WTC11 (cell line): Measurements from ENCODE around the gene NR1D1. TPM values are rescaled to one million over a fixed set of nuclear protein-coding genes. Genes with fewer than 3 reads are reported as not detected.

Experiments
- ATAC-seq: fragments of 200-7000 bp; cut with Tn5 transposase; 2 replicates; pipeline ENCODE4 v1.10.0; 2021; ENCODE audit warnings: mild to moderate bottlenecking, moderate library complexity
- CTCF ChIA-PET: fragments of 300-600 bp; sonication (Branson Sonifier 250); formaldehyde crosslinking; loops from one replicate; lab custom pipeline; 2021; ENCODE audit warnings: antibody characterized with exemption; lab: Charles Lee
- POLR2A ChIA-PET: fragments of 350-600 bp; sonication (Branson Sonifier 250); formaldehyde crosslinking; loops from one replicate; lab custom pipeline; 2021; ENCODE audit warnings: antibody characterized with exemption; lab: Charles Lee
- DNase-seq: peaks from one replicate; pipeline ENCODE4 v3.0.0; 2021; ENCODE audit warnings: low spot score
- H3K27ac Mint-ChIP-seq: 2 replicates; pipeline ENCODE4 v1.8.0; 2021; ENCODE audit warnings: mixed read lengths
- H3K27me3 Mint-ChIP-seq: 2 replicates; pipeline ENCODE4 v1.8.0; 2021; ENCODE audit warnings: low read depth, mild to moderate bottlenecking, moderate library complexity, mixed read lengths
- H3K36me3 Mint-ChIP-seq: 2 replicates; pipeline ENCODE4 v1.8.0; 2021; ENCODE audit warnings: mixed read lengths
- H3K4me1 Mint-ChIP-seq: 2 replicates; pipeline ENCODE4 v1.8.0; 2022; ENCODE audit warnings: mixed read lengths
- H3K4me3 Mint-ChIP-seq: 2 replicates; pipeline ENCODE4 v1.8.0; 2021; ENCODE audit warnings: mild to moderate bottlenecking, moderate library complexity, mixed read lengths
- H3K9me3 Mint-ChIP-seq: 2 replicates; pipeline ENCODE4 v1.8.0; 2021; ENCODE audit warnings: mixed read lengths
- ATF1 ChIP-seq: sonication (generic); formaldehyde crosslinking; IDR thresholded peaks from 2 replicates; pipeline ENCODE4 v1.8.1; 2023; ENCODE audit warnings: mild to moderate bottlenecking, moderate library complexity, missing genetic modification reagents
- CBFB ChIP-seq: sonication (generic); formaldehyde crosslinking; IDR thresholded peaks from 2 replicates; pipeline ENCODE4 v1.8.1; 2022; ENCODE audit warnings: mild to moderate bottlenecking, low read depth, missing genetic modification reagents
- E2F1 ChIP-seq: sonication (generic); formaldehyde crosslinking; IDR thresholded peaks from 2 replicates; pipeline ENCODE4 v1.8.0; 2022; ENCODE audit warnings: mild to moderate bottlenecking, missing genetic modification reagents
- ELF4 ChIP-seq: sonication (generic); formaldehyde crosslinking; IDR thresholded peaks from 2 replicates; pipeline ENCODE4 v1.8.1; 2022; ENCODE audit warnings: low read depth, mild to moderate bottlenecking, moderate library complexity, missing genetic modification reagents
- FOXP1 ChIP-seq: sonication (generic); formaldehyde crosslinking; IDR thresholded peaks from 2 replicates; pipeline ENCODE4 v1.8.0; 2022; ENCODE audit warnings: missing genetic modification reagents, mild to moderate bottlenecking, moderate library complexity, borderline replicate concordance
- FOXP4 ChIP-seq: sonication (generic); formaldehyde crosslinking; IDR thresholded peaks from 2 replicates; pipeline ENCODE4 v1.8.0; 2022; ENCODE audit warnings: mild to moderate bottlenecking, missing genetic modification reagents
- GABPB1 ChIP-seq: sonication (generic); formaldehyde crosslinking; IDR thresholded peaks from 2 replicates; pipeline ENCODE4 v1.8.1; 2023; ENCODE audit warnings: mild to moderate bottlenecking, missing genetic modification reagents
- PREB ChIP-seq: sonication (generic); formaldehyde crosslinking; IDR thresholded peaks from 2 replicates; pipeline ENCODE4 v1.8.1; 2022; ENCODE audit warnings: mild to moderate bottlenecking, missing genetic modification reagents, moderate library complexity, borderline replicate concordance
- RORB ChIP-seq: fragments of 250-450 bp; sonication (Bioruptor Pico); IDR thresholded peaks from 2 replicates; pipeline ENCODE4 v1.9.0; 2021; ENCODE audit warnings: mild to moderate bottlenecking
- TP53 ChIP-seq: sonication (generic); formaldehyde crosslinking; IDR thresholded peaks from 2 replicates; pipeline ENCODE4 v1.8.1; 2023; ENCODE audit warnings: mild to moderate bottlenecking, missing genetic modification reagents
- USF2 ChIP-seq: sonication (generic); formaldehyde crosslinking; IDR thresholded peaks from 2 replicates; pipeline ENCODE4 v1.8.1; 2023; ENCODE audit warnings: mild to moderate bottlenecking, missing genetic modification reagents, moderate library complexity
- ZNF121 ChIP-seq: sonication (generic); formaldehyde crosslinking; IDR thresholded peaks from 2 replicates; pipeline ENCODE4 v1.8.0; 2023; ENCODE audit warnings: missing genetic modification reagents
- ZNF232 ChIP-seq: sonication (generic); formaldehyde crosslinking; IDR thresholded peaks from 2 replicates; pipeline ENCODE4 v1.8.0; 2022; ENCODE audit warnings: mild to moderate bottlenecking, missing genetic modification reagents
- ZNF396 ChIP-seq: fragments of 250-450 bp; sonication (Bioruptor Pico); IDR thresholded peaks from 2 replicates; pipeline ENCODE4 v1.8.0; 2021; ENCODE audit warnings: mild to moderate bottlenecking, moderate library complexity, borderline replicate concordance
- ZNF423 ChIP-seq: fragments of 250-450 bp; sonication (Bioruptor Pico); IDR thresholded peaks from 2 replicates; pipeline ENCODE4 v2.1.2; 2022; ENCODE audit warnings: mild to moderate bottlenecking, moderate library complexity
- total RNA-seq: library from RNA; stranded (reverse); gene quantifications from 3 replicates; pipeline ENCODE4 v1.2.3, GENCODE V29; 2021
- TF ChIP-seq, protein P1 (sequence below): sonication (generic); formaldehyde crosslinking; IDR thresholded peaks from 2 replicates; pipeline ENCODE4 v1.8.1; 2023; ENCODE audit warnings: mild to moderate bottlenecking, moderate library complexity, missing genetic modification reagents
- TF ChIP-seq, protein P2 (sequence below): sonication (generic); formaldehyde crosslinking; IDR thresholded peaks from 2 replicates; pipeline ENCODE4 v1.8.0; 2022; ENCODE audit warnings: mild to moderate bottlenecking, missing genetic modification reagents
- TF ChIP-seq, protein P3 (sequence below): sonication (generic); formaldehyde crosslinking; IDR thresholded peaks from 2 replicates; pipeline ENCODE4 v1.8.0; 2023; ENCODE audit warnings: missing genetic modification reagents, mild to moderate bottlenecking, borderline replicate concordance
- TF ChIP-seq, protein P4 (sequence below): fragments of 250-450 bp; sonication (Bioruptor Pico); IDR thresholded peaks from 2 replicates; pipeline ENCODE4 v2.1.2; 2022; ENCODE audit warnings: mild to moderate bottlenecking, moderate library complexity

The NR1D1 gene
- total RNA-seq, 1 experiment from 2014 or later = 5.6 TPM

- CTCF ChIA-PET = interaction anchor here (0.6 to 11.2 kb wide), 16 partner anchors 8 to 441 kb away, joined by 3 to 252 read pairs (median 8); partner anchors contain the start of genes MSL1 and NR1D1
- TF ChIP-seq CBFB (CRISPR knock-in tag) = no peak
- TF ChIP-seq FOXP1 (CRISPR knock-in tag) = no peak
- TF ChIP-seq ELF4 = no peak
- no peak for TF ChIP-seq USF2 (CRISPR knock-in tag)
- no peak for TF ChIP-seq FOXP4
- TF ChIP-seq E2F1 (CRISPR knock-in tag) = no peak
- no peak for TF ChIP-seq ZNF423 (CRISPR knock-in tag)
- Mint-ChIP-seq H3K4me1 (peaks cover 65% of the 10 kb centered on the region), H3K9me3 (no peaks in the 10 kb centered on the region), H3K4me3 (peak overlapping the region; percentile 86), H3K27ac (no peak overlapping the region), H3K36me3 (no peaks in the 10 kb centered on the region), H3K27me3 (peaks cover 29% of the 10 kb centered on the region)
- no peak for ATAC-seq
- POLR2A ChIA-PET = interaction anchor here (0.8 to 1.1 kb wide), 6 partner anchors 9 to 47 kb away, joined by 3 to 5 read pairs (median 4); partner anchors contain the start of gene MED24
- DNase-seq = no peak
These were observed 36.4 kb downstream of the NR1D1 start for GRCh38 chr17:40063901-40064531.

DNA sequence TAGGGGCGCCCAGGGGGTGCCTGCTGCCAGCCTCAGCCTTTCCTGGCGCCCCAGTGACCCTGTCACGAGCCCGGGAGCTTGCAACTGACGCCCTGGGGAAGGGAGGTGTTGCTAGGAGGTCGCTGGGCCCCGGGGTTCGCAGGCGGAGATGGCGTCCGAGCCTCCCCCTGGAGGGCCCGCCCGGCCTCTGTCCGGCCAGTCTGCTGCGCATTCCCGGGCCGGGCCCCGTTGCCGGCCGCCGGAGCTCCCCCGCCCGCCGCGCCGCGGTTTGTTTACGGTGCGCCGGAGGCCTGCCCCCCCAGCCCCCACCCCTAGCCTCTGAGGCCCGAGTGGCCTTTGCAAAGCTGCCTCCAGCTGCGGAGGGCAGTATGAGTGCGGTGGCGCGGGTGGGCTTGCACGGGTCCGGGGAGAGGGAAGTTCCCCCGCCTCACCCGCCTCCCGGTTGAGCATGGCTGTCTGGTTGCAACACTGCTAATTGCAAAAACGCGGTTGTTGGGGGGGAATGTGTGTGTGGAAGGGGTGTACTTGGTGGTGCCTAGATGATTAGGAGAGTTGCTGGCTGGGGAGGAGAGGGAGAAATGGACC lies 37.1 kb downstream of the NR1D1 start:
- no peaks in the 10 kb centered on the region for H3K36me3 Mint-ChIP-seq
- H3K9me3 Mint-ChIP-seq = no peaks in the 10 kb centered on the region
- H3K4me3 Mint-ChIP-seq = peak overlapping the region; percentile 86
- DNase-seq (peak; percentile 59), ATAC-seq (peak; percentile 35)
- CTCF ChIA-PET = interaction anchor here (0.6 to 11.2 kb wide), 18 partner anchors 9 to 441 kb away, joined by 3 to 252 read pairs (median 7); partner anchors contain the start of genes MED24, MSL1 and NR1D1
- H3K27ac Mint-ChIP-seq = no peak overlapping the region
- POLR2A ChIA-PET = interaction anchor here (0.6 to 1.5 kb wide), 6 partner anchors 9 to 60 kb away, joined by 3 to 8 read pairs (median 4); partner anchors contain the start of gene MED24
- peaks cover 29% of the 10 kb centered on the region for H3K27me3 Mint-ChIP-seq
- H3K4me1 Mint-ChIP-seq = peaks cover 64% of the 10 kb centered on the region
- TF ChIP-seq RORB (CRISPR knock-in tag) = no peak
- no peak for TF ChIP-seq ATF1 (CRISPR knock-in tag)
- TF ChIP-seq, protein P1, sequence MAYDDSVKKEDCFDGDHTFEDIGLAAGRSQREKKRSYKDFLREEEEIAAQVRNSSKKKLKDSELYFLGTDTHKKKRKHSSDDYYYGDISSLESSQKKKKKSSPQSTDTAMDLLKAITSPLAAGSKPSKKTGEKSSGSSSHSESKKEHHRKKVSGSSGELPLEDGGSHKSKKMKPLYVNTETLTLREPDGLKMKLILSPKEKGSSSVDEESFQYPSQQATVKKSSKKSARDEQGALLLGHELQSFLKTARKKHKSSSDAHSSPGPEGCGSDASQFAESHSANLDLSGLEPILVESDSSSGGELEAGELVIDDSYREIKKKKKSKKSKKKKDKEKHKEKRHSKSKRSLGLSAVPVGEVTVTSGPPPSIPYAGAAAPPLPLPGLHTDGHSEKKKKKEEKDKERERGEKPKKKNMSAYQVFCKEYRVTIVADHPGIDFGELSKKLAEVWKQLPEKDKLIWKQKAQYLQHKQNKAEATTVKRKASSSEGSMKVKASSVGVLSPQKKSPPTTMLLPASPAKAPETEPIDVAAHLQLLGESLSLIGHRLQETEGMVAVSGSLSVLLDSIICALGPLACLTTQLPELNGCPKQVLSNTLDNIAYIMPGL = 0 out of 2 replicates have a peak, but pooled peaks have one; percentile 47
- no peak for TF ChIP-seq ZNF121 (CRISPR knock-in tag)
- TF ChIP-seq, protein P2, sequence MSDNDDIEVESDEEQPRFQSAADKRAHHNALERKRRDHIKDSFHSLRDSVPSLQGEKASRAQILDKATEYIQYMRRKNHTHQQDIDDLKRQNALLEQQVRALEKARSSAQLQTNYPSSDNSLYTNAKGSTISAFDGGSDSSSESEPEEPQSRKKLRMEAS (CRISPR knock-in tag) = peak; percentile 55; the same call in 1 of the 2 replicates
- no peak for TF ChIP-seq ZNF396 (CRISPR knock-in tag)
- TF ChIP-seq, protein P3, sequence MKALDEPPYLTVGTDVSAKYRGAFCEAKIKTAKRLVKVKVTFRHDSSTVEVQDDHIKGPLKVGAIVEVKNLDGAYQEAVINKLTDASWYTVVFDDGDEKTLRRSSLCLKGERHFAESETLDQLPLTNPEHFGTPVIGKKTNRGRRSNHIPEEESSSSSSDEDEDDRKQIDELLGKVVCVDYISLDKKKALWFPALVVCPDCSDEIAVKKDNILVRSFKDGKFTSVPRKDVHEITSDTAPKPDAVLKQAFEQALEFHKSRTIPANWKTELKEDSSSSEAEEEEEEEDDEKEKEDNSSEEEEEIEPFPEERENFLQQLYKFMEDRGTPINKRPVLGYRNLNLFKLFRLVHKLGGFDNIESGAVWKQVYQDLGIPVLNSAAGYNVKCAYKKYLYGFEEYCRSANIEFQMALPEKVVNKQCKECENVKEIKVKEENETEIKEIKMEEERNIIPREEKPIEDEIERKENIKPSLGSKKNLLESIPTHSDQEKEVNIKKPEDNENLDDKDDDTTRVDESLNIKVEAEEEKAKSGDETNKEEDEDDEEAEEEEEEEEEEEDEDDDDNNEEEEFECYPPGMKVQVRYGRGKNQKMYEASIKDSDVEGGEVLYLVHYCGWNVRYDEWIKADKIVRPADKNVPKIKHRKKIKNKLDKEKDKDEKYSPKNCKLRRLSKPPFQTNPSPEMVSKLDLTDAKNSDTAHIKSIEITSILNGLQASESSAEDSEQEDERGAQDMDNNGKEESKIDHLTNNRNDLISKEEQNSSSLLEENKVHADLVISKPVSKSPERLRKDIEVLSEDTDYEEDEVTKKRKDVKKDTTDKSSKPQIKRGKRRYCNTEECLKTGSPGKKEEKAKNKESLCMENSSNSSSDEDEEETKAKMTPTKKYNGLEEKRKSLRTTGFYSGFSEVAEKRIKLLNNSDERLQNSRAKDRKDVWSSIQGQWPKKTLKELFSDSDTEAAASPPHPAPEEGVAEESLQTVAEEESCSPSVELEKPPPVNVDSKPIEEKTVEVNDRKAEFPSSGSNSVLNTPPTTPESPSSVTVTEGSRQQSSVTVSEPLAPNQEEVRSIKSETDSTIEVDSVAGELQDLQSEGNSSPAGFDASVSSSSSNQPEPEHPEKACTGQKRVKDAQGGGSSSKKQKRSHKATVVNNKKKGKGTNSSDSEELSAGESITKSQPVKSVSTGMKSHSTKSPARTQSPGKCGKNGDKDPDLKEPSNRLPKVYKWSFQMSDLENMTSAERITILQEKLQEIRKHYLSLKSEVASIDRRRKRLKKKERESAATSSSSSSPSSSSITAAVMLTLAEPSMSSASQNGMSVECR (CRISPR knock-in tag) = no peak
- TF ChIP-seq PREB (CRISPR knock-in tag) = no peak
- TF ChIP-seq TP53 = 0 out of 2 replicates have a peak, but pooled peaks have one; percentile 23
- TF ChIP-seq ZNF232 (CRISPR knock-in tag) = 0 out of 2 replicates have a peak, but pooled peaks have one; percentile 17
- TF ChIP-seq GABPB1 = peak; percentile 23; the same call in 1 of the 2 replicates
- TF ChIP-seq, protein P4, sequence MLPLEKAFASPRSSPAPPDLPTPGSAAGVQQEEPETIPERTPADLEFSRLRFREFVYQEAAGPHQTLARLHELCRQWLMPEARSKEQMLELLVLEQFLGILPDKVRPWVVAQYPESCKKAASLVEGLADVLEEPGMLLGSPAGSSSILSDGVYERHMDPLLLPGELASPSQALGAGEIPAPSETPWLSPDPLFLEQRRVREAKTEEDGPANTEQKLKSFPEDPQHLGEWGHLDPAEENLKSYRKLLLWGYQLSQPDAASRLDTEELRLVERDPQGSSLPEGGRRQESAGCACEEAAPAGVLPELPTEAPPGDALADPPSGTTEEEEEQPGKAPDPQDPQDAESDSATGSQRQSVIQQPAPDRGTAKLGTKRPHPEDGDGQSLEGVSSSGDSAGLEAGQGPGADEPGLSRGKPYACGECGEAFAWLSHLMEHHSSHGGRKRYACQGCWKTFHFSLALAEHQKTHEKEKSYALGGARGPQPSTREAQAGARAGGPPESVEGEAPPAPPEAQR = no peak
